Sigmoid colon (tissue), 4 donors: ENCODE results near the gene KLF15.

Experiments used
- CTCF ChIP-seq, 4 experiments: fragments of 450-650 bp in 3 of 4; fragments of 200-600 bp in 1 of 4; IDR thresholded peaks; one replicate each; pipeline ENCODE4 v1.5.1; 2016 to 2019; ENCODE audit warnings: antibody characterized with exemption in 4 of 4, mild to moderate bottlenecking in 3 of 4, moderate library complexity in 2 of 4
- EP300 ChIP-seq, 4 donors: sonication (generic); formaldehyde crosslinking; IDR thresholded peaks; one replicate each; pipeline ENCODE4 v1.6.1; 2017; ENCODE audit warnings: antibody characterized with exemption in 4 of 4
- POLR2A ChIP-seq, 2 donors: fragments of 450-650 bp; IDR thresholded peaks; one replicate each; pipeline ENCODE4 v1.6.1; 2016; ENCODE audit warnings: antibody characterized with exemption in 2 of 2, mild to moderate bottlenecking in 2 of 2, moderate library complexity in 2 of 2
- POLR2AphosphoS5 ChIP-seq, 4 donors: sonication (generic); formaldehyde crosslinking; IDR thresholded peaks; one replicate each; pipeline ENCODE4 v1.6.1; 2017; ENCODE audit warnings: antibody characterized with exemption in 4 of 4

- TF ChIP-seq CTCF (IDR thresholded peaks at IDR 0.05) (no peak), POLR2A (IDR thresholded peaks at IDR 0.05) (no peak), POLR2AphosphoS5 (IDR thresholded peaks at IDR 0.05) (no peak), EP300 (IDR thresholded peaks at IDR 0.05) (no peak)
These were observed 16.0 kb upstream of the KLF15 start for GRCh38 chr3:126373146-126373613.
